ENCODE measurements around the gene BRSK1. TPM values are rescaled to one million over a fixed set of nuclear protein-coding genes. Genes with fewer than 3 reads are reported as not detected.
A peak's percentile ranks its signal among the peaks of the same experiment; 100 is the strongest.

Gene BRSK1
- total and polyA plus RNA-seq, 9 donors = 1.9 to 11.3 (median 4.8) TPM

DNA sequence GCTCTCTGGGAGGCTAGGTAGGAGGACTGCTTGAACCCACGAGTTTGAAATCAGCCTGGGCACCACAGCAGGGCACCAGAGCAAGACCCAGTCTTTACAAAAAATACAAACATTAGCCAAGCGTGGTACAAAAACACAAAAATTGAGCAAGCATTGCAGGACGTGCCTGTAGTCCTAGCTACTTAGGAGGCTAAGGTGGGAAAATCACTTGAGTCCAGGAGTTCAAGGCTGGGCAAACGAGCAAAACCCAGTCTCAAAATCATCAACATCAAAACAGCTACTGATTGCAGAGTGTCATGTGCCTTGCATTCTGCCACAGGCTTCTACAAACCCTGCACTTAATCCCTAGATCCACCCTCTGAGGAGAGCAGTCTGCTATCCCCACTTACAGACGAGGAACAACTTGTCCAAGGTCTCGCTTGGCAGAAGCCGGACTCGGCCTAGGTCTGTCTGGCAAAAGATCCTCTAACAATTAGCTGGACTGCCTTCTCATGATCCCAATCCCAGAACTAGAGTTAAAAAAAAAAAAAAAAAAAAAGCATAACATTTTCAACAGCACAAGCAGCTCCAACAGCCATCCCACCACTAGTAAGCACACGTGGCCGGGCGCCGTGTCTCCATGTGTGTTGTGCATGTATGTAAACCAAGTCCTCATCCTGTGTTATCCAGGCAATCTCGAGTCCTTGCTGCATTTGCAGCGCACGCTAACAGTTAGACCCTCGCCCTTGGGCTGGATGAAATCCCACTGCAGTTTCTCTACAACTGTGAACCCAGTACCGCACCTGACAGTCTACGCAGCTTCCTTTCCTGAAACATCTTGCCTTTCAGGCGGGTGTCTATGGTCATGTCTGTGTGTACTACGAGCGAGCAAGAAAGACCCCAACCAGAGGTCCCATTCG lies 27.0 kb upstream of the BRSK1 start:
- Histone ChIP-seq H3K36me3 (no peaks in the 10 kb centered on the region), H3K9me3 (no peaks in the 10 kb centered on the region), H3K27ac (no peak overlapping the region), H3K27me3 (no peaks in the 10 kb centered on the region), H3K4me1 (ENCODE audit: insufficient read depth) (peaks cover 18% of the 10 kb centered on the region), H3K4me3 (peak overlapping the region; percentile 92)
- DNase-seq = no peak
- TF ChIP-seq, protein P1, sequence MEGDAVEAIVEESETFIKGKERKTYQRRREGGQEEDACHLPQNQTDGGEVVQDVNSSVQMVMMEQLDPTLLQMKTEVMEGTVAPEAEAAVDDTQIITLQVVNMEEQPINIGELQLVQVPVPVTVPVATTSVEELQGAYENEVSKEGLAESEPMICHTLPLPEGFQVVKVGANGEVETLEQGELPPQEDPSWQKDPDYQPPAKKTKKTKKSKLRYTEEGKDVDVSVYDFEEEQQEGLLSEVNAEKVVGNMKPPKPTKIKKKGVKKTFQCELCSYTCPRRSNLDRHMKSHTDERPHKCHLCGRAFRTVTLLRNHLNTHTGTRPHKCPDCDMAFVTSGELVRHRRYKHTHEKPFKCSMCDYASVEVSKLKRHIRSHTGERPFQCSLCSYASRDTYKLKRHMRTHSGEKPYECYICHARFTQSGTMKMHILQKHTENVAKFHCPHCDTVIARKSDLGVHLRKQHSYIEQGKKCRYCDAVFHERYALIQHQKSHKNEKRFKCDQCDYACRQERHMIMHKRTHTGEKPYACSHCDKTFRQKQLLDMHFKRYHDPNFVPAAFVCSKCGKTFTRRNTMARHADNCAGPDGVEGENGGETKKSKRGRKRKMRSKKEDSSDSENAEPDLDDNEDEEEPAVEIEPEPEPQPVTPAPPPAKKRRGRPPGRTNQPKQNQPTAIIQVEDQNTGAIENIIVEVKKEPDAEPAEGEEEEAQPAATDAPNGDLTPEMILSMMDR (IDR thresholded peaks at IDR 0.05) = no peak
- no peak for TF ChIP-seq EP300 (IDR thresholded peaks at IDR 0.05)
- TF ChIP-seq POLR2A (IDR thresholded peaks at IDR 0.05) = no peak
- intact Hi-C loops (cut with DNase I) = loop anchor here in 1 of 4 donors (5.0 kb wide), 1 partner anchor 140 kb away; the partner anchor contains the start of gene PPP1R12C
- 20 to 31% (median 27%) methylated on average over 22 of the region's 22 CpGs for WGBS, 3 donors

DNA sequence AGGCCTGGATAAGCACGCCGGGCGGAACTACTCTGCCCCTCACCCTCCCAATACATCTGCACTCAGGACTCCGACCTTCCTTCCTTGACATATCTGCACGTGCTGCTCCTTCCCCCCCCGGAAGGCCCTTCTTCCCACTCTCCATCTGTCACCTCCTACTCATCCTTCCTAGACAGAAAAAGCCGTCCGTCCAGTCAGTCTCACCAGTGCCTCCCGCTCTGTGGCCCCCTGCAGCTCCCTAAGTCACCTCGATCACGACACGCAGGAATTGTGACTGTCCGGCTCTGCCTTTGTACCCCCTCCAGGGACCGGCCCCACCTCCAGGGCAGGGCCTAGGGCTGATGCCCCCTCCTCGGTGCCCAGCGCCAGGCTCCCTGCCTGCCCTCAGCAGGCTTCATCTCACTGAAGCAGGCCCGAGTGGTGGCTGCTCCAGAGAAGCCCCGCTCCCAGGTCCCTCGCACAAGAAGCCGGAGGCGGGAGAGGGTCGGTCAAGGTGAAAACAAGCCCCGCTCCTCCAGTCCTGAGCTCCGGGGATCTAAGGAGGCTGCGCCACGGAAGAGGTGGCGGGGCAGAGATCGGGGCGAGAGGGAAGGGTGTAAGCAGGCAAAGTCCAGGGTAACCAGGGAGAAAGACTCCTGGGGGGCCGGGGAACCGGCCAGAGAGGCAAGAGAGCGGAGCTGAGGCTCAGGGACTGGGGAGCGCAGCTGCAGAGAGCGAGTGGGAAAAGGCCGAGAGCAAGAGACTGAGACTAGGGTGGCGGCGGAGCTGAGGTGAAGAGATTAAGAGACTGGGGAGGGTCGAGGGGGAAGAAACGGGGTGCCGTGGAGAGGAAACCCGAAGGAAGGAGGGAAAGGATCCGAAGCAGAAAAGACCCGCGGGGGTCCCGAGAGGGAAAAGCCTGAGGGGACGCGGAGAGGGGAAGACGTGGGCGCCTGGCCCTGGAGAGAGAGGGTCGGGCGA lies 26.1 kb upstream of the BRSK1 start:
- H3K4me1 ChIP-seq (ENCODE audit: insufficient read depth) = peaks cover 18% of the 10 kb centered on the region
- no peaks in the 10 kb centered on the region for H3K27me3 ChIP-seq
- no peaks in the 10 kb centered on the region for H3K9me3 ChIP-seq
- H3K36me3 ChIP-seq = no peaks in the 10 kb centered on the region
- TF ChIP-seq, protein P1 (IDR thresholded peaks at IDR 0.05) = no peak
- TF ChIP-seq EP300 (IDR thresholded peaks at IDR 0.05) (no peak), POLR2A (IDR thresholded peaks at IDR 0.05) (no peak)
- 1 to 2% (median 2%) methylated on average over 51 of the region's 51 CpGs for WGBS, 3 donors
- intact Hi-C loops (cut with DNase I) = loop anchor here in 1 of 4 donors (5.0 kb wide), 1 partner anchor 140 kb away; the partner anchor contains the start of gene PPP1R12C
- peak in 1 of 5 donors; percentile 51 for DNase-seq
- H3K4me3 ChIP-seq = peak overlapping the region; percentile 92
- peak overlapping the region; percentile 11 to 70 for H3K27ac ChIP-seq

DNA sequence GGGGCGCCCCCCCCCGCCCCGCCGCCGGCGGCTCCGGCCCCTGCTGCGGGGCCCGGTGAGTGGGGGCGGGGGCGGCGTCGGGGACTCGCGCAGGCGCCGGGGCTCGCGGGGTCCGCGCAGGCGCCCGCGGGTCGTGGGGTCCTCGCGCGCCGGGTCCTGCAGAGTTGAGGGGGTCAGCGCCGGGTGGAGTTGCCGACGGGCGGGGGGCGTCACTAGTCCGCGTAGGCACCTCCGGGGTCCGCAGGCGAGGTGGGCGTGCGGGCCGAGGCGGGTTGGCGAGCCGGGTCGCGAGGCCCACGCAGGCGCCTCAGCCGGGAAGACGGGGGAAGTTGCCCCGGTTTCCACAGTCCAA lies 25.3 kb upstream of the BRSK1 start:
- no peak for DNase-seq
- WGBS, 3 donors = 0 to 1% (median 0%) methylated on average over 41 to 52 of the region's 53 CpGs
- intact Hi-C loops (cut with DNase I) = loop anchor here in 1 of 4 donors (5.0 kb wide), 1 partner anchor 141 kb away; the partner anchor contains the start of gene PPP1R12C
- Histone ChIP-seq H3K27me3 (no peaks in the 10 kb centered on the region), H3K27ac (peak overlapping the region; percentile 56 to 70), H3K4me3 (peak overlapping the region; percentile 92), H3K9me3 (no peaks in the 10 kb centered on the region), H3K36me3 (no peaks in the 10 kb centered on the region), H3K4me1 (ENCODE audit: insufficient read depth) (peaks cover 18% of the 10 kb centered on the region)
- TF ChIP-seq POLR2A (IDR thresholded peaks at IDR 0.05) (no peak), EP300 (IDR thresholded peaks at IDR 0.05) (no peak)
- TF ChIP-seq, protein P1 (IDR thresholded peaks at IDR 0.05) = no peak
